Neural progenitor cell (in vitro differentiated cells): Measurements from ENCODE around the gene VSIG10L.
A peak's percentile ranks its signal among the peaks of the same experiment; 100 is the strongest.

ENCODE experiments used
- EZH2phosphoT487 ChIP-seq: fragments of 200-600 bp; sonication (generic); IDR thresholded peaks from 2 replicates; pipeline ENCODE4 v1.6.1; 2017; ENCODE audit warnings: antibody characterized with exemption
- TF ChIP-seq, protein P1 (sequence below): fragments of 200-600 bp; sonication (generic); IDR thresholded peaks from 2 replicates; pipeline ENCODE4 v1.5.1; 2017; ENCODE audit warnings: antibody characterized with exemption, mild to moderate bottlenecking

DNA sequence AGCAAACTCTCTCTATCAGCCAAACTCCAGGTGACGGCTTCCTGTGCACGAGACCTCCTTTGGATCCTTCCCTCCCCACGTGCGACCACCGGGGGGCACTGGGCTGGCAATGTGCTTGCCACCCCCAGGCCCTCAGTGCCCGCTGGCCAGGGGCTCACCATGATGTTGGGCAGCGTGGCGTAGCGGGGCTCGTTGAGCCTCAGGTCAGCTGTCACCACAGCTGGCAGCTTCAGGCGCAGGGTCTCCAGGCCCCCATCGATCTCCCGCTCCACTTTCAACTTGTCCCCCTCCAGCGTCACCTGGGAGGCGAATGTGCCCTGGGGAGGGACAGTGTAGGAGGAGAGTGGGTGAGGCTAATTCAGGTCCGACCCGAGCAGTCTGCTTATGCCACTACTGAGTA, 4.8 kb upstream of the VSIG10L start:
- no peak for TF ChIP-seq EZH2phosphoT487
- TF ChIP-seq, protein P1, sequence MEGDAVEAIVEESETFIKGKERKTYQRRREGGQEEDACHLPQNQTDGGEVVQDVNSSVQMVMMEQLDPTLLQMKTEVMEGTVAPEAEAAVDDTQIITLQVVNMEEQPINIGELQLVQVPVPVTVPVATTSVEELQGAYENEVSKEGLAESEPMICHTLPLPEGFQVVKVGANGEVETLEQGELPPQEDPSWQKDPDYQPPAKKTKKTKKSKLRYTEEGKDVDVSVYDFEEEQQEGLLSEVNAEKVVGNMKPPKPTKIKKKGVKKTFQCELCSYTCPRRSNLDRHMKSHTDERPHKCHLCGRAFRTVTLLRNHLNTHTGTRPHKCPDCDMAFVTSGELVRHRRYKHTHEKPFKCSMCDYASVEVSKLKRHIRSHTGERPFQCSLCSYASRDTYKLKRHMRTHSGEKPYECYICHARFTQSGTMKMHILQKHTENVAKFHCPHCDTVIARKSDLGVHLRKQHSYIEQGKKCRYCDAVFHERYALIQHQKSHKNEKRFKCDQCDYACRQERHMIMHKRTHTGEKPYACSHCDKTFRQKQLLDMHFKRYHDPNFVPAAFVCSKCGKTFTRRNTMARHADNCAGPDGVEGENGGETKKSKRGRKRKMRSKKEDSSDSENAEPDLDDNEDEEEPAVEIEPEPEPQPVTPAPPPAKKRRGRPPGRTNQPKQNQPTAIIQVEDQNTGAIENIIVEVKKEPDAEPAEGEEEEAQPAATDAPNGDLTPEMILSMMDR, result peak; percentile 23
